Measurements from ENCODE around the gene BMP10. TPM values are rescaled to one million over a fixed set of nuclear protein-coding genes. Genes with fewer than 3 reads are reported as not detected.
"Not testable (repeated sequence)": the region's sequence is repeated elsewhere in the genome, so short reads cannot be mapped to it uniquely, and the experiment has no call there.

Gene BMP10
- total RNA-seq, 2 donors from 2014 or later: not detected

DNA sequence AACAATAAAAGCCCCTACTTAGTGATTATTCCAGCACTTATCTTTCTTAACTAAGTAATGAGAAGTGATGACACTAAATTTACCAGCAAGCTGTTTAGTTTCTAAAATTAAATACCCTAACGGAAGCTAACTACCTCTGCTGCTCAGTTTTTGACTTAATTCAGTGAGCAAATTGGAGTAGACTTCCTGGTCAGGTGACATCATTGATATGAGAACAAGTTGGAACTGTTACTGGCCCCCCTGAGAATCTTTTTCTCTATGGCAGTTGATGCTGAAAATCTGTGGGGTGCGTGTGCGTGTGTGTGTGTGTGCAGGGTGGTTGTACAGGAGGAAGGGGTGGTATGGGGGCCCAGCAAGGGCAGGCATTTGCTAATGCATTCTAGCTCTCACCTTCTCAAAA, 35.5 kb upstream of the BMP10 start:
- Histone ChIP-seq H3K27me3 (no peaks in the 10 kb centered on the region), H3K4me3 (no peak overlapping the region), H3K27ac (no peak overlapping the region), H3K9me3 (no peaks in the 10 kb centered on the region), H3K9ac (ENCODE audit: low read depth in 2 of 2, low read length in 2 of 2) (no peak overlapping the region), H3K4me1 (peaks cover 3% of the 10 kb centered on the region), H3K36me3 (no peaks in the 10 kb centered on the region)
- DNase-seq: no peak
- TF ChIP-seq, protein P1, sequence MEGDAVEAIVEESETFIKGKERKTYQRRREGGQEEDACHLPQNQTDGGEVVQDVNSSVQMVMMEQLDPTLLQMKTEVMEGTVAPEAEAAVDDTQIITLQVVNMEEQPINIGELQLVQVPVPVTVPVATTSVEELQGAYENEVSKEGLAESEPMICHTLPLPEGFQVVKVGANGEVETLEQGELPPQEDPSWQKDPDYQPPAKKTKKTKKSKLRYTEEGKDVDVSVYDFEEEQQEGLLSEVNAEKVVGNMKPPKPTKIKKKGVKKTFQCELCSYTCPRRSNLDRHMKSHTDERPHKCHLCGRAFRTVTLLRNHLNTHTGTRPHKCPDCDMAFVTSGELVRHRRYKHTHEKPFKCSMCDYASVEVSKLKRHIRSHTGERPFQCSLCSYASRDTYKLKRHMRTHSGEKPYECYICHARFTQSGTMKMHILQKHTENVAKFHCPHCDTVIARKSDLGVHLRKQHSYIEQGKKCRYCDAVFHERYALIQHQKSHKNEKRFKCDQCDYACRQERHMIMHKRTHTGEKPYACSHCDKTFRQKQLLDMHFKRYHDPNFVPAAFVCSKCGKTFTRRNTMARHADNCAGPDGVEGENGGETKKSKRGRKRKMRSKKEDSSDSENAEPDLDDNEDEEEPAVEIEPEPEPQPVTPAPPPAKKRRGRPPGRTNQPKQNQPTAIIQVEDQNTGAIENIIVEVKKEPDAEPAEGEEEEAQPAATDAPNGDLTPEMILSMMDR (IDR thresholded peaks at IDR 0.05): no peak
- intact Hi-C loops (cut with DNase I): loop anchor here (5.0 kb wide), 1 partner anchor 199 kb away; no protein-coding TSS in a partner anchor

DNA sequence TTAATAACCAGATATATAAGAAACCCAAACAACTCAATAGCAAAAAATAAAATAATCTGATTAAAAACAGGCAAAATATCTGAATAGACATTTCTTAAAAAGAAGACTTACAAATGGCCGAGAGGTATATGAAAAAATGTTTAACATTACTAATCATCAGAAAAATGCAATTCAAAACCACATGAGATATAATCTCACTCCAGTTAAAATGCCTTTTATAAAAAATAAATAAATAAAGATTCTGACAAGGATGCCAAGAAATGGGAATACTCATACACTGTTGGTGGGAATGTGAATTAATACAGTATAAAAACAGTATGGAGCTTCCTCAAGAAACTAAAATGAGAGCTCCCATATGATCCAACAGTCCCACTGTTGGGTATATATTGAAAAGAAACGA, 33.9 kb upstream of the BMP10 start:
- Histone ChIP-seq H3K27ac (no peak overlapping the region), H3K4me1 (peaks cover 3% of the 10 kb centered on the region), H3K27me3 (no peaks in the 10 kb centered on the region), H3K4me3 (no peak overlapping the region), H3K36me3 (no peaks in the 10 kb centered on the region), H3K9me3 (no peaks in the 10 kb centered on the region), H3K9ac (ENCODE audit: low read depth in 2 of 2, low read length in 2 of 2) (no peak overlapping the region)
- DNase-seq: no peak
- TF ChIP-seq, protein P1 (IDR thresholded peaks at IDR 0.05): no peak
- intact Hi-C loops (cut with DNase I): loop anchor here (5.0 kb wide), 1 partner anchor 198 kb away; no protein-coding TSS in a partner anchor

DNA sequence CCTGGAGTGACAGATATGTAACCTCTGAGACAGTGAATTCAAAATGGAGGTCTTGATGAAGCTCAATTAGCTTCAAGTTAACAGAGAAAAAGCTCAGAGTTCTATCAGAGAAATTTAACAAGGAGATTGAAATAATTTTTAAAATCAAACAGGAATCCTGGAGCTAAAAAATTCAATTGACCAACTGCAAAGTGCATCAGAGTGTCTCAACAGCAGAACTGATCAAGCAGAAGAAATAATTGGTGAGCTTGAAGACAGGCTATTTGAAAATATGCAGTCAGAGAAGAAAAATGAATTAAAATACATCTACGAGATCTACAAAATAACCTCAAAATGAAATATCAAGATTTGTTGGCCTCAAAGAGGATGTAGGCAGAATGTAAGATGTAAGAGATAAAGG, 30.4 kb upstream of the BMP10 start:
- Histone ChIP-seq H3K27ac (no peak overlapping the region), H3K27me3 (no peaks in the 10 kb centered on the region), H3K4me1 (no peaks in the 10 kb centered on the region), H3K9me3 (no peaks in the 10 kb centered on the region), H3K36me3 (no peaks in the 10 kb centered on the region), H3K4me3 (no peak overlapping the region), H3K9ac (ENCODE audit: low read depth in 2 of 2, low read length in 2 of 2) (no peak overlapping the region)
- TF ChIP-seq, protein P1 (IDR thresholded peaks at IDR 0.05): no peak
- intact Hi-C loops (cut with DNase I): no loop called here
- no peak for DNase-seq

DNA sequence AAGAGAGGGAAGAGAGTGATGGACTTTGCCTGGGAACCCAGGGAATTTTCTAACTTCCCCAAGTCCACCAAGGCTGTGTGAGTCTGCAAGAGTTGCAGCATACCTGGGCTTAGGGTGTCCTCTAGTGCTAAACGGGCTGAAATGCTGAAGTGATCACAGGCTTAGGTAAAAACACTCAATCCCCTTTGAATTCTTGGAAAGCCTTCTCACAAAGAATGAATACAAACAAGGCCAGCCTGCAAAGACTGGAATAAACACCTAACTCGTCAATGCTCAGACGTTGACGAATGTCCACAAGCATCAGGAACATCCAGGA, 30.0 kb upstream of the BMP10 start:
- no peak overlapping the region for H3K4me3 ChIP-seq
- H3K27me3 ChIP-seq: no peaks in the 10 kb centered on the region
- H3K9ac ChIP-seq (ENCODE audit: low read depth in 2 of 2, low read length in 2 of 2): no peak overlapping the region
- TF ChIP-seq, protein P1 (IDR thresholded peaks at IDR 0.05): no peak
- no peaks in the 10 kb centered on the region for H3K4me1 ChIP-seq
- H3K36me3 ChIP-seq: no peaks in the 10 kb centered on the region
- H3K9me3 ChIP-seq: no peaks in the 10 kb centered on the region
- intact Hi-C loops (cut with DNase I): no loop called here
- H3K27ac ChIP-seq: no peak overlapping the region
- no peak for DNase-seq

DNA sequence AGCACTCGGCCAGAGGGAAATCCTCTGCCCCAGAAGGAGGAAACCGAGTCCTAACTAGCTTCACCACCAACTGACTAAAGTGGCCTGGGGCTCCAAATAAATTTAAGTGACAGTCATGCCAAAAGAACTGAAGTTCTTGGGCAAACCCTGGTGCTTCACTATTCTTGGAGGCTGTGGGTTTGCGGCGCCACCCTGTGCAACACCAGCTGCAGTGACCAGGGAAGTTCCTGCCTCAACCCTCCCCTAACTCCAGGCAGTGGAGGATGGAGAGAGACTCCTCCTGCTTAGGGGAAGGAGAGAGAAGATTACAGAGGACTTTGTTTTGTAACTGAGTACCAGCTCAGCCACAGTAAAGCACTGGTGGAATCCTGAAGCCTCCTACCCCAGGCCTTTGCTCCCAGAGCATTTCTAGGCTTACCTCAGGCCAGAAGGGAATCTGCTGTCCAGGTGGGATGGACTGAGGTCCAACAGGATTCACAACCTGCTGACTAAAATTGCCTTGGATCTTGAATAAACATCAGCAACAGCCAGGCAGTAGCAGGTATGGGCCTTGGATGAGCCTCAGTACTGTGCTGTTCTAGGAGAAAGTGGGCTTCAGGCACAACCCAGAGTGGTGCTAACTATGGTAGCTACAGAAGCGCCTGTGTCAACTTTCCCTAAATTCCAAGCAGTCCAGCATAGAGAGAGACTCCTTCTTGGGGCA, 29.4 kb upstream of the BMP10 start:
- no peak for DNase-seq
- Histone ChIP-seq H3K4me3 (no peak overlapping the region), H3K4me1 (no peaks in the 10 kb centered on the region), H3K9ac (ENCODE audit: low read depth in 2 of 2, low read length in 2 of 2) (no peak overlapping the region), H3K9me3 (no peaks in the 10 kb centered on the region), H3K27ac (no peak overlapping the region), H3K36me3 (no peaks in the 10 kb centered on the region), H3K27me3 (no peaks in the 10 kb centered on the region)
- TF ChIP-seq, protein P1 (IDR thresholded peaks at IDR 0.05): no peak
- intact Hi-C loops (cut with DNase I): no loop called here

DNA sequence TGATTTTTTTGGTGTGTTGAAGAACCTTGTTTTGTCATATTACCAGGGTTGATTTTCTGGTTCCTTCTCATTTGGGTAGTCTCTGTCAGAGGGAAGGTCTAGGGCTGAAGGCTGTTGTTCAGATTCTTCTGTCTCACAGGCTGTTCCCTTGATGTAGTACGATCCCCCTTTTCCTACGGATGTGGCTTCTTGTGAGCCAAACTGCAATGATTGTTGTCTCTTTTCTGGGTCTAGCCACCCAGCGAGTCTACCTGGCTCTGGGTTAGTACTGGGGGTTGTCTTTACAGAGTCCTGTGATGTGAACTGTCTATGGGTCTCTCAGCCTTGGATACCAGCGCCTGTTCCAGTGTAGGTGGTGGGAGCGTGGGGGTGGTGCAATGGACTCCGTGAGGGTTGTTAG, 24.8 kb upstream of the BMP10 start:
- H3K9me3 ChIP-seq; H3K36me3 ChIP-seq; intact Hi-C loops (cut with DNase I); H3K4me3 ChIP-seq; DNase-seq; H3K27ac ChIP-seq; H3K4me1 ChIP-seq; H3K27me3 ChIP-seq; H3K9ac ChIP-seq (ENCODE audit: low read depth in 2 of 2, low read length in 2 of 2): not testable (repeated sequence)
